ENCODE results near the gene PTAFR. TPM values are rescaled to one million over a fixed set of nuclear protein-coding genes. Genes with fewer than 3 reads are reported as not detected.

The PTAFR gene
- total RNA-seq, 1 experiment from 2014 or later, result 74.2 TPM

DNA sequence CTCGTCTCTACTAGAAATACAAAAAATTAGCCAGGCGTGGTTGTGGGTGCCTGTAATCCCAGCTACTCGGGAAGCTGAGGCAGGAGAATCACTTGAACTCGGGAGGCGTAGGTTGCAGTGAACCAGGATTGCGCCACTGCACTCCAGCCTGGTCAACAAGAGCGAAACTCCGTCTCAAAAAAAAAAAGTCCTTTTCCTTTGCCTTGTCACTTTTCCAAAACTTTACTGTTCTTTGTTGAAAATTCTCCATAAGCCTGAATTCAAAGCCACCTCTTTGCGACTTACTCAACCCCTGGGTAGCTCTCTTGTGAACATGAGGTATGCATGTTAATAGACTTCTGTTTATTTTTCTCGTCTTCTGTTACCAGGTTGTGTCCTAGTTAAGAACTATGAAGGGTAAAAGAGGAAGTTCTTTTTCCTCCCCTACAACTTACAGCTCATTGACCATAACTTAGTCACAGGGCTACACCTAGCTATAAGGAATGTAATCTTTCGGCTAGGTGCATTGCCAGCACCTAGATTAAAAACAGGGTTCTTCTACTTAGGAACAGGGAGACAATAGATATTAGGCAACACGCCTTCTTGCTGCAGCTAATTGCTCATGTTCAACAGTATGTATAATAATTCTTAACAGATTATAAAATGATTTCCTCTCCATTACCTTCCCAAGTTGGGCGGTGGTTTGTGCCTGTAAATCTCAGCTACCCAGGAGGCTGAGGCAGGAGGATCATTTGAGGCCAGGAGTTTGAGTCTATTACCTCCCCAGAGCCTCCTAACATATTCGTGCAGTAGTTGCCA lies 40.9 kb downstream of the PTAFR start:
- no peaks in the 10 kb centered on the region; the same call in 1 of the 2 replicates for H3K36me3 ChIP-seq (ENCODE audit: insufficient read depth, low read length)
- H3K27ac ChIP-seq (ENCODE audit: low read length), result peak overlapping the region; percentile 95
- 0 out of 2 replicates have a peak overlapping the region, but pooled peaks have one; percentile 15 for H3K9ac ChIP-seq (ENCODE audit: low read length)
- 0 out of 2 replicates have a peak overlapping the region, but pooled peaks have one; percentile 4 for H2AFZ ChIP-seq (ENCODE audit: low read length)
- peaks cover 9% of the 10 kb centered on the region; the same call in 1 of the 2 replicates for H3K9me3 ChIP-seq (ENCODE audit: low read length)
- no peaks in the 10 kb centered on the region for H3K27me3 ChIP-seq (ENCODE audit: low read length)
- peak; percentile 70 for DNase-seq
- peak overlapping the region; percentile 21; the same call in 1 of the 2 replicates for H3K4me3 ChIP-seq (ENCODE audit: low read length)
- no peaks in the 10 kb centered on the region for H3K79me2 ChIP-seq (ENCODE audit: low read length)
- no peaks in the 10 kb centered on the region for H4K20me1 ChIP-seq (ENCODE audit: insufficient read depth, low read depth, low read length)
- H3K9me2 ChIP-seq (replicated peaks; ENCODE audit: insufficient read depth, low read length), result no peaks in the 10 kb centered on the region
- H3K4me2 ChIP-seq (ENCODE audit: low read depth, low read length, poor library complexity, severe bottlenecking), result peak overlapping the region; percentile 35
- peaks cover 77% of the 10 kb centered on the region for H3K4me1 ChIP-seq (ENCODE audit: low read length)

DNA sequence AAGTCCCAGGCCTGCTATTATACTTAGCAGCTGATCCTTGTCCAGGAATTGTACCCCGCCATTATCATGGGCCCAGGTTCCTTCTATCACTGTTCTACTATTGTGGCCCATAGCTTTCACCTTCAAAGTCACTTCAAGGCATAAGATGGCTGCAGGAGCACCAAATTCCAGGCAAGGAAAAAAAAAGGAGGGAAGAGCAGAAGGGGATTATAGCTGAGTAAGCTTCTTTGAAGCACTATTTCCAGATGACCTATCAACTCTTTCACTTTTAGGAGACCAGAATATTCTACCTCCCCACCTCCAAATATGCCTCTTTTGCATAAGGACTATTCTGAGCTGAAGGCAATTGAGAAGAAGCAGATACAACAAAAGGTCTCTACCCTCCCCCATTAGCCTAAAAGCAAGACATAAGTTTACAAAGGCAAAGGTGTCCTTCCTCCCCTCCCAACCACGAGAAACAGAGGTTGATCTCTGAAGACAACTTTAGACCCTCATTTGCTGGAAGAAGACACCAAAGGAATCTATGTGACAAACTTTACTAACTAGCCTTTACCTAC lies 41.8 kb downstream of the PTAFR start:
- Histone ChIP-seq H3K9ac (ENCODE audit: low read length) (peak overlapping the region; percentile 6; the same call in 1 of the 2 replicates), H3K4me2 (ENCODE audit: low read depth, low read length, poor library complexity, severe bottlenecking) (peak overlapping the region; percentile 35), H2AFZ (ENCODE audit: low read length) (peak overlapping the region; percentile 3; the same call in 1 of the 2 replicates), H3K4me3 (ENCODE audit: low read length) (peak overlapping the region; percentile 21; the same call in 1 of the 2 replicates), H3K9me2 (replicated peaks; ENCODE audit: insufficient read depth, low read length) (no peaks in the 10 kb centered on the region), H3K79me2 (ENCODE audit: low read length) (no peaks in the 10 kb centered on the region), H3K27me3 (ENCODE audit: low read length) (no peaks in the 10 kb centered on the region), H3K4me1 (ENCODE audit: low read length) (peaks cover 77% of the 10 kb centered on the region), H3K36me3 (ENCODE audit: insufficient read depth, low read length) (no peaks in the 10 kb centered on the region; the same call in 1 of the 2 replicates), H4K20me1 (ENCODE audit: insufficient read depth, low read depth, low read length) (no peaks in the 10 kb centered on the region), H3K27ac (ENCODE audit: low read length) (peak overlapping the region; percentile 95), H3K9me3 (ENCODE audit: low read length) (peaks cover 9% of the 10 kb centered on the region; the same call in 1 of the 2 replicates)
- DNase-seq, result peak; percentile 87

DNA sequence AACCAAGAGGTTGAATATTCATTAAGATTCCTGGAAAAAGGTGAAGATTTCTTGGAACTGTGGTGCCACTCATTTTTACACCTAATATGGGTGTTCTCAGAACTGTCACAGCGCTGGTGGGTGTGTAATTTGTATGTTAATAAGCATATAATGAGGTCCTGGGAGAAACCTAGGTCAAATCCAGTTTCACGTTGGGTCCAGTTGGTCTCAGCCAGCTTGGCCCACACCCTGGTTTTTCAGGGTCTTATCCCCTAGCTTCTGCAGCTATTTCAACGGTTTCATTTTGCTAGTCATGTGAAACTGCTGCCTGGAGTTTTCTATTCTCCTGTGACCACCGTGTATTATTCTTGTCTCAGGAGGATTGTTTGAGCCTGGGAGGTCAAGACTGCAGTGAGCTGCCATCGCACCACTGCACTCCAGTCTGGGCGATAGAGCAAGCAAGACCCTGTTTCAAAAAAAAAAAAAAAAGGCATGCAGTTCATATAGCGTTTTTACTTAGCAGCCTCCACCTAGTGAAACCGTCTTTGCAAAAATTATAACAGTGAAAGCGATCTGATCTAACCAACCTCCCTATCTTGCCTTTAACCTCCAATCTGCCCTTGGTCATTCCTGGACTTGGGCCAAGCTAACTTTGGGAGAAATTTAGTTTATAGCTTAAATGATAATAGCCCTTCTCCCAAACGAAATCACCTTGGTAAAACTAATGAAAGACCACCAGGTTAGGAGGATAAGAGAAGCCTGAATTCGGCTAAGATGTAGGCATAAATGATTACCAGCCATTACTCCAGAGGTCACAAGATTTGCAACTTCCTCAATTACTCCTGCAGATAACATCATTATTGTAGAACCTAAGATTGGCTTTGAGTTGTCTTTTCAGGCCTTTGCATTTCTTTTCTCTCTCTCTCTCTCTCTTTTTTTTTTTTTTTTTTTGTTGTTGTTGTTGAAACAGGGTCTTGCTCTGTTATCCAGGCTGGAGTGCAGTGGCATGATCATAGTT lies 44.0 kb downstream of the PTAFR start:
- Histone ChIP-seq H3K4me1 (ENCODE audit: low read length) (peaks cover 69% of the 10 kb centered on the region), H3K4me2 (ENCODE audit: low read depth, low read length, poor library complexity, severe bottlenecking) (peak overlapping the region; percentile 72), H3K27ac (ENCODE audit: low read length) (peak overlapping the region; percentile 95), H3K79me2 (ENCODE audit: low read length) (no peaks in the 10 kb centered on the region), H3K4me3 (ENCODE audit: low read length) (peak overlapping the region; percentile 35; the same call in 1 of the 2 replicates), H3K9me2 (replicated peaks; ENCODE audit: insufficient read depth, low read length) (no peaks in the 10 kb centered on the region), H2AFZ (ENCODE audit: low read length) (peak overlapping the region; percentile 22), H3K9me3 (ENCODE audit: low read length) (peaks cover 9% of the 10 kb centered on the region; the same call in 1 of the 2 replicates), H3K27me3 (ENCODE audit: low read length) (no peaks in the 10 kb centered on the region), H4K20me1 (ENCODE audit: insufficient read depth, low read depth, low read length) (no peaks in the 10 kb centered on the region), H3K36me3 (ENCODE audit: insufficient read depth, low read length) (no peaks in the 10 kb centered on the region; the same call in 1 of the 2 replicates), H3K9ac (ENCODE audit: low read length) (peak overlapping the region; percentile 46)
- DNase-seq, result peak; percentile 95

DNA sequence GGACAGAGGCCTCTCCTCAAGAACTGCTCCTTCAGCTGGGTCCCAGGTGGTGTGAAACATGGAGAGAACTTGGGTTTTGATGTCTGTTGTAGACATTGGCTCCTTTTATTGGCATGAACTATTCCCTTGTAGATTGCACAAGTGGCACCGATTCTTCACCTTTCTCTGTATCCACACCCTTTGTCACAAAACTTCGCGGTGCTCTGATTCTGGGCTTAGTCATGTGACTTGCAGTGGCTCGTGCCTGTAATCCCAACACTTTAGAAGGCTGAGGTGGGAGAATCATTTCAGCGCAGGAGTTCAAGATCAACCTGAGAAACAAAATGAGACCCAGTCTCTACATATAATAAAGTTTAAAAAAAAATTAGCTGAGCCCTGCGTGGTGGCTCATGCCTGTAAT lies 45.6 kb downstream of the PTAFR start:
- Histone ChIP-seq H4K20me1 (ENCODE audit: insufficient read depth, low read depth, low read length) (no peaks in the 10 kb centered on the region), H3K9me2 (replicated peaks; ENCODE audit: insufficient read depth, low read length) (no peaks in the 10 kb centered on the region), H3K27me3 (ENCODE audit: low read length) (no peaks in the 10 kb centered on the region), H3K4me2 (ENCODE audit: low read depth, low read length, poor library complexity, severe bottlenecking) (no peak overlapping the region), H3K79me2 (ENCODE audit: low read length) (no peaks in the 10 kb centered on the region), H3K4me3 (ENCODE audit: low read length) (no peak overlapping the region), H3K4me1 (ENCODE audit: low read length) (peaks cover 69% of the 10 kb centered on the region), H2AFZ (ENCODE audit: low read length) (no peak overlapping the region), H3K9me3 (ENCODE audit: low read length) (peaks cover 9% of the 10 kb centered on the region; the same call in 1 of the 2 replicates), H3K36me3 (ENCODE audit: insufficient read depth, low read length) (no peaks in the 10 kb centered on the region; the same call in 1 of the 2 replicates), H3K27ac (ENCODE audit: low read length) (no peak overlapping the region), H3K9ac (ENCODE audit: low read length) (no peak overlapping the region)
- DNase-seq, result no peak

DNA sequence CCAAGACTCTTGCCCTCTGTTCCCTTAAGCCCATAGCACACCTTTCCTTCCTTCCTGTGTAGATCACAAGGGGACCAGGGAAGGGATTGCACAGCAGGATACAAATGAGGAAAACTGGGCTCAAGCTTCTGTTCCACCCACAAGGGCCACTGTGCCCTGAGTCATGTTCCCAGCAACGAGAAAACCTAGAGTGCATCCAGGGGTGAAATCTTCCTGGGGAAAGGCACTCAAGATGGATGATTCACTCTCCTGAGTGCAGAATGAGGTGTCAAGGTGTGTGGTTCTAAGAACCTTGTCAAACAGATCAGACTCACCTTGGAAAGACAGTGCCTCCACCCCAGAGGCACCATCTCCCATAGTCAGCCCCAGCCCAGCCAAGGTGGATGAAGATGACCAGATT lies 47.3 kb downstream of the PTAFR start:
- no peak for DNase-seq
- H4K20me1 ChIP-seq (ENCODE audit: insufficient read depth, low read depth, low read length), result no peaks in the 10 kb centered on the region
- H3K79me2 ChIP-seq (ENCODE audit: low read length), result no peaks in the 10 kb centered on the region
- H3K4me3 ChIP-seq (ENCODE audit: low read length), result no peak overlapping the region
- no peaks in the 10 kb centered on the region for H3K9me2 ChIP-seq (replicated peaks; ENCODE audit: insufficient read depth, low read length)
- no peak overlapping the region for H3K27ac ChIP-seq (ENCODE audit: low read length)
- H3K36me3 ChIP-seq (ENCODE audit: insufficient read depth, low read length), result no peaks in the 10 kb centered on the region; the same call in 1 of the 2 replicates
- no peak overlapping the region for H3K4me2 ChIP-seq (ENCODE audit: low read depth, low read length, poor library complexity, severe bottlenecking)
- no peak overlapping the region for H3K9ac ChIP-seq (ENCODE audit: low read length)
- no peak overlapping the region for H2AFZ ChIP-seq (ENCODE audit: low read length)
- peaks cover 9% of the 10 kb centered on the region; the same call in 1 of the 2 replicates for H3K9me3 ChIP-seq (ENCODE audit: low read length)
- H3K27me3 ChIP-seq (ENCODE audit: low read length), result no peaks in the 10 kb centered on the region
- H3K4me1 ChIP-seq (ENCODE audit: low read length), result peaks cover 51% of the 10 kb centered on the region

DNA sequence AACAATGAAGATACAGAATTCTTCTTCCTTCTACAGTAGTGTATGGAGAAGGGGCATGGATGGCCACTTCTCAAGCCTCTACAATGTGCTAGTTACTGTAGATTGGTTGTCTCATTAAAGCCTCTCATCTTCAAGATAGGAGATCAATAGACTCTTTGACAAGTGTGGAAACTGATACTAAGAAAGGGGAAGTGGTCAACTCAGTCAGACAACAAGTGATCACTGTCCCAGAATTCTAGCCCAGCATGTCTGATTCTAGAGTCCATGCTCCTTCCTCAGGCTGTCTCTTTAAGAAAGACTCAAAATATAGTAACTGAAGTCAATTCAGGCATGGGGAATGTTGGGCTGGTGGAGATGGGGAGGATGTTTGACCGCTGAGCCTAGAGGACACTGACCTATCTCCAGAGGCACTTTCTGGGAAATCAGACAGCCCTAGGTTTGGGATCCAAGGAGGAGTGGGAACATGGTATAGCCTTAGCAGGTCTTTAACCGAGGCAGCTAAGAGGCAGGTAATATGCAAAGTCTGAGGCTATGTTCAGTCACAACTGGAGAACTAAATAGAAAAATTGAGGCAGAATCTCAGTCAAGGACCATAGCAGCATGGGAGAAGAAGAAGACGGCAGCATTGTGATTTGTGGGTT lies 48.8 kb downstream of the PTAFR start:
- peak; percentile 66 for DNase-seq

DNA sequence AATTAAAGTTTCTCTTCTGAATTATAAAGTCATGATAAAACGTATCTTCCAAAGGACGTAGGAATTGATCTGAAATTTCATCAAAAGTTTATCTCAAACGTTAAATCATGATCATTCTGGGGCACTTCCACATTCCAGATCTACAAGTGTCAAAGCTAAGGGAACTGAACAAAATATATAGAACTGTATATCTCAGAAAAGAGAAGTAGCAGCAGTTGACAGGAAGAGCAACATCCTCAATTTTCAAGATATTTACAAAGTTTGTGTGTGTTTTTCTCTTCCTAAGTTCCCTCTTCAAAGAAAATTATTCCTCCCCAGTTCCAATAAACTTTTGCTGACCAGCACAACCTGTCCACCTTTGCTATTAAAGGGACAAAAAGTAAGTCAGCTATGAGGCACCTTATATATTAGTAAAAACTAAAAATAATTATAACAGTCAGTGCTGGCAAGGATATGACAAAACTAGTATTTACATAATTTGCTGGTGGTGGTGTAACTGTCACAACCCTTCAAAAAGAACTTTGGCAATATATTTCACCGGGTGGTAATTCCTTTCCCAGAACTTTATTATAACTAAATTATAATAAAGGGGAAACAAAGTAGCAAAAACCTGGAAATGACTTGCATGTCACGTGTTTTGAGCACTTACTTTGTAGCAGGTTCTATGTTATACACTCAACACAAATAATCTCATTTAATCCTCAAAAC lies 49.6 kb downstream of the PTAFR start:
- H2AFZ ChIP-seq (ENCODE audit: low read length), result peak overlapping the region; percentile 9; the same call in 1 of the 2 replicates
- no peaks in the 10 kb centered on the region for H3K9me2 ChIP-seq (replicated peaks; ENCODE audit: insufficient read depth, low read length)
- no peak overlapping the region for H3K9ac ChIP-seq (ENCODE audit: low read length)
- no peaks in the 10 kb centered on the region for H3K79me2 ChIP-seq (ENCODE audit: low read length)
- DNase-seq, result no peak
- H3K4me1 ChIP-seq (ENCODE audit: low read length), result peaks cover 35% of the 10 kb centered on the region
- H3K27ac ChIP-seq (ENCODE audit: low read length), result peak overlapping the region; percentile 60
- H3K4me2 ChIP-seq (ENCODE audit: low read depth, low read length, poor library complexity, severe bottlenecking), result peak overlapping the region; percentile 58
- H3K9me3 ChIP-seq (ENCODE audit: low read length), result no peaks in the 10 kb centered on the region
- no peaks in the 10 kb centered on the region for H4K20me1 ChIP-seq (ENCODE audit: insufficient read depth, low read depth, low read length)
- no peaks in the 10 kb centered on the region for H3K27me3 ChIP-seq (ENCODE audit: low read length)
- no peaks in the 10 kb centered on the region for H3K36me3 ChIP-seq (ENCODE audit: insufficient read depth, low read length)
- H3K4me3 ChIP-seq (ENCODE audit: low read length), result no peak overlapping the region

More for the DNA sequence above, 48.8 kb downstream of the PTAFR start:
- peak overlapping the region; percentile 14 for H3K9ac ChIP-seq (ENCODE audit: low read length)
- H3K79me2 ChIP-seq (ENCODE audit: low read length), result no peaks in the 10 kb centered on the region
- H3K27me3 ChIP-seq (ENCODE audit: low read length), result no peaks in the 10 kb centered on the region
- H3K27ac ChIP-seq (ENCODE audit: low read length), result peak overlapping the region; percentile 60
- H3K9me2 ChIP-seq (replicated peaks; ENCODE audit: insufficient read depth, low read length), result no peaks in the 10 kb centered on the region
- 0 out of 2 replicates have a peak overlapping the region, but pooled peaks have one; percentile 0 for H2AFZ ChIP-seq (ENCODE audit: low read length)
- peaks cover 43% of the 10 kb centered on the region for H3K4me1 ChIP-seq (ENCODE audit: low read length)
- H3K36me3 ChIP-seq (ENCODE audit: insufficient read depth, low read length), result no peaks in the 10 kb centered on the region
- H3K4me3 ChIP-seq (ENCODE audit: low read length), result peak overlapping the region; percentile 21; the same call in 1 of the 2 replicates
- no peaks in the 10 kb centered on the region for H3K9me3 ChIP-seq (ENCODE audit: low read length)
- no peaks in the 10 kb centered on the region for H4K20me1 ChIP-seq (ENCODE audit: insufficient read depth, low read depth, low read length)
- peak overlapping the region; percentile 58 for H3K4me2 ChIP-seq (ENCODE audit: low read depth, low read length, poor library complexity, severe bottlenecking)
